DND-41 (cell line): Measurements from ENCODE around the gene VWF.

Experiments
- CTCF ChIP-seq: IDR thresholded peaks from 2 replicates; pipeline ENCODE4 v1.5.1; 2012; ENCODE audit warnings: borderline replicate concordance, low read length, moderate library complexity, mild to moderate bottlenecking; ENCODE audit not compliant: poor library complexity, severe bottlenecking; ENCODE audit errors: extremely low read depth
- EZH2 ChIP-seq: IDR thresholded peaks from 3 replicates; pipeline ENCODE4 v1.6.1; 2012; ENCODE audit warnings: borderline replicate concordance, low read depth, mild to moderate bottlenecking, moderate library complexity, low read length, inconsistent platforms; ENCODE audit not compliant: severe bottlenecking

- TF ChIP-seq CTCF, result no peak
- TF ChIP-seq EZH2, result no peak
Measured at GRCh38 chr12:6133642-6134041, 9.2 kb upstream of the VWF start.
